Fibroblast of skin of scalp (primary cell): ENCODE results near the gene SELENON.

Experiments used
- DNase-seq: peaks from one replicate; pipeline ENCODE4 v3.0.0-alpha.2; 2013

The SELENON gene

DNA sequence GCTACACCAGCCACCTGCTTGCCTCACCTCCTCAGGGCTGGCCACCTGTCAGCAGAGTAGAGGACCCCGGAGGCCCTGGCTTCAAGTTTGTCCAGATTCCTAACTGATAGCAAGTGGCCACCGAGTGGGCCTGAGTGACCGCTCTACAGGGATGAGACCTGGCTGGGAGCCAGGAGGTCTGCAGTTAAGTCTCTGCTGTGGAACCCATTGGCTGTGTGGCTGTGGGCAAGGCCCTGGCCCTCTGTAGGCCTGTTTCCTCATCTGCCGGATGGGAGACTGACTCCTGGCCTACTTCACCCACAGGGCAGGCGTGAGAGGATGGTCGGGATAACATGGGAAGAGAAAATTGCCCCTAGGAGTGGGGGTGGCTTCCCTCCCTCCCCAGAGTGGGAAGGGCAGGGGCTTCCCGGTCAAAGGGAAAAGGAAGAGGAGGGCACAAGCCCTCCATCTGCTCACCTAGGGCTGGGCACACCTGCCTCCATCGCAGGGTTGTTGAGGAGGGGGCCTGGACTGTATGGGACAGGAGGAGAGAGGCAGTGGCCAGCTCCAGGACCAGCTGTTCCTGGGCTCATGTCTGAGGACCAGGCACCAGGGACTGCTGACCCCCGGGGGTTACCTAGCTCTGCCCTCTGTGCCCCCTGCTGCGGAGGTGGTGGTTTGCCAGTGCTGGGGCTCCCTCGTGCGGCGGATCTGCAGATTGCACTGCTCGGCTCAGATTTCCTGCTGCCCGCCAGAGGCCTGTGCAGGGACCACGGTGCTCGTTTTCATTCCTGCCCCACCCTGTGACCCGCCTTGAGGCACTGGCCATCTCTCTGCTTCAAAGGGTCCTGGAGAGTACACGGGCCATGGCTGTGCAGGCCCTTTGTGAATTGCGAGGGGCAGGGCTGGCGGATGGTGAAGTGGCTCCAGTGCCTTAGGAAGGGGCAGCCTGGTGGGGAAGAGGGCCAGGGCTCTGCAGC is 10.6 kb downstream of the SELENON start:
- DNase-seq, result peak; percentile 47

DNA sequence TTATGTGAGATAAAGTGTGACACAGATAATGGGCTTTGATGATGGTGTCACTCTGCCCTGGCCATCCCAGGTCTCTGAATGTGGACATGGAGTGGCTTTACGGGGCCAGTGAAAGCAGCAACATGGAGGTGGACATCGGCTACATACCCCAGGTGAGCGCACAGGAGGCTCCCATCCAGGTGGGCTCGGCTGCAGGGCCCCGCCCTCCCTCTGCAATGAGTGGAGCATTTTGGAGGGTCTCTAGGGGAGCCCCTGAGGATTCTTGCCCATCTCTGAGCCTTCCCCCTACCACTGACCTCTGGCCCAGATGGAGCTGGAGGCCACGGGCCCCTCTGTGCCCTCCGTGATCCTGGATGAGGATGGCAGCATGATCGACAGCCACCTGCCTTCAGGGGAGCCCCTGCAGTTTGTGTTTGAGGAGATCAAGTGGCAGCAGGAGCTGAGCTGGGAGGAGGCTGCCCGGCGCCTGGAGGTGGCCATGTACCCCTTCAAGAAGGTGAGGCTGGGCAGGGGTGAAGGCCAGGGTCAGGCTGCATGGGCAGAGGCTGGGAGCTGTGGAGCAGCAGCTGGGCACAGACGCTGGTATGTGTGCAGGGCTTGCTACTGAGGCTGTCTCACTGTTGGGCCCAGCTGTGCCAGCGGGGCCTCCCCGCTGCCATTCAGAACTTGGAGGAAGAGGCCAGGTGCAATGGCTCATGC is 11.5 kb downstream of the SELENON start:
- DNase-seq, result no peak

DNA sequence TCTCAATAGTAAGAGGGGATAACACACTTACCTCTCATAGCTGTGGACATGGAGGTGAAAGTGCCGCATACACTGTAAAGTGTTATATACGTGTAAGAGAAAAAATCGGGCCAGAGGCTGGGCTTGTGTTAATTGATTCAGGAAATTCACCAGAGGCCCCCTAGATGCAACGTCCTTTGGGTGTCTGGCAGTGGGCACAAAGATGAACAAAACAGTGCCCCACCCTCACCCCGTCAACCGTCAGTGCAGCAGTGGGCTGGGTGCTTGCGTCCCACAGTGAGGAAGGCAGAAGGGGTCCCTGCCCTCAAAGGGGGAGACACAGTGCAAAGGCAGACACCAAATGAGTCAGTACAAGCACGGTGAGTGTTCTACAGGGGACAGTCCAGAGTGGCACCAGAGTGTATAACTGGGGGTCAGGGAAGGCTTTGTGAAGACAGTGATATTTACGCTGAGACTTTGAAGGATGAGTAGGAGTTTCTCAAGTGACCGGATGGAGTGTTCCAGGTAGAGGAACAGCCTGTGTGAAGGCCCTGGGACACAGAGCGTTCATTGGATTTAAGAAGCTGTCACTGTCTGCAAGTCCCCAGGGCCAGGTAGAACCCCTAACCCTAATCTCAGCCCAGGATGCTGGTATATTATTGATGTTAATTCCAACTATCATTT is 13.2 kb downstream of the SELENON start:
- DNase-seq, result no peak

DNA sequence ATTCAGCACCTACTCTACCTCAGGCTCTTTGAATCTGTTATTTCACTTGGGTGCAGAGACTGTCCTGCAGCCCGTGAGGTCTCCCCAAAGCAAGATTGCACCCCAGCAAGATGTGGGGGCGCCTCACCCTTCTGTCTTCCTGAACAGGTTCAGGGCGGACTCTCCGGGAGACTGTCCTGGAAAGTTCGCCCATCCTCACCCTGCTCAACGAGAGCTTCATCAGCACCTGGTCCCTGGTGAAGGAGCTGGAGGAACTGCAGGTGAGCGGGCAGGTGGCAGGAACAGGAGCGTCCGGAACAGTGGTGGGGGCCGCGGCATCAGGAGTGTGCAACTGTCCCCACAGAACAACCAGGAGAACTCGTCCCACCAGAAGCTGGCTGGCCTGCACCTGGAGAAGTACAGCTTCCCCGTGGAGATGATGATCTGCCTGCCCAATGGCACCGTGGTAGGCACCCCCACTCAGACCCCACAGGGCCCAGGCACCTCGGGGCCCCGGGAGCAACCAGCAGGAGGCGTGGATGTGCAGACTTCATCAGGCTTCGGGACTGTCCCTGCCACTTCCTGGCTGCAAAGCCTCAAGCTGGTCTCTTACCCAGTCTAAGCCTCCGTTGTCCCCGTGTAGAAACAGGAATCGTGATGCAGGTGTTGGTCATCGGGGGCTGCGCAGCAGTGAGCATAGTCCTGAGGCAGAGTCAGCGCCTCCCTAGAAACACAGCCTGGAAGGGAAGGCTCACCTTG is 13.9 kb downstream of the SELENON start:
- no peak for DNase-seq

DNA sequence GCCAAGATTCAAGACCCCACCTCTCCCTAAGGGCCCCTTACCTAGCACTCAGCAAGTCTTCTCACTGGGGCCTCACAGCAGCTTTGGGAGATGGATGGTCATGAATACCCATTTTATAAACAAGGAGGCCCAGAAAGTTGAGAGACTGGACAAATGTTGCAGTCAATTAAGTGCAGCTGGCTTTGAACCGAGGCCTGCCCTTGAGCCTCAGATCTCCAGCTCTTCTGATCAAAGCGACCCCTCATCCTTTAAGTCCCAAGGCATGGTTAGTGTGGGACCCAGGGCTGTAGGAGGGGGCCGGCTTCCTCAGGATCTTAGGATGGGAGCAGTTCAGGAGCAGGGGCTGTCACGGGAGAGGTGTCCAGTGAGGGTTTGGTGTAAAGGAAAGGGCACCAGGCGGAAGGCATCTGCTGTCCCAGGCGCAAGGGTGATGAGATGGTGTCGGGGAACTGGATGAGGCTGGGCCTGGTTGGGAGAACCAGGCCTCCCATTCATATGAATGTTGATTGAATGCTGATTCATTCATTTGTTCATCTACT is 14.6 kb downstream of the SELENON start:
- DNase-seq, result no peak

DNA sequence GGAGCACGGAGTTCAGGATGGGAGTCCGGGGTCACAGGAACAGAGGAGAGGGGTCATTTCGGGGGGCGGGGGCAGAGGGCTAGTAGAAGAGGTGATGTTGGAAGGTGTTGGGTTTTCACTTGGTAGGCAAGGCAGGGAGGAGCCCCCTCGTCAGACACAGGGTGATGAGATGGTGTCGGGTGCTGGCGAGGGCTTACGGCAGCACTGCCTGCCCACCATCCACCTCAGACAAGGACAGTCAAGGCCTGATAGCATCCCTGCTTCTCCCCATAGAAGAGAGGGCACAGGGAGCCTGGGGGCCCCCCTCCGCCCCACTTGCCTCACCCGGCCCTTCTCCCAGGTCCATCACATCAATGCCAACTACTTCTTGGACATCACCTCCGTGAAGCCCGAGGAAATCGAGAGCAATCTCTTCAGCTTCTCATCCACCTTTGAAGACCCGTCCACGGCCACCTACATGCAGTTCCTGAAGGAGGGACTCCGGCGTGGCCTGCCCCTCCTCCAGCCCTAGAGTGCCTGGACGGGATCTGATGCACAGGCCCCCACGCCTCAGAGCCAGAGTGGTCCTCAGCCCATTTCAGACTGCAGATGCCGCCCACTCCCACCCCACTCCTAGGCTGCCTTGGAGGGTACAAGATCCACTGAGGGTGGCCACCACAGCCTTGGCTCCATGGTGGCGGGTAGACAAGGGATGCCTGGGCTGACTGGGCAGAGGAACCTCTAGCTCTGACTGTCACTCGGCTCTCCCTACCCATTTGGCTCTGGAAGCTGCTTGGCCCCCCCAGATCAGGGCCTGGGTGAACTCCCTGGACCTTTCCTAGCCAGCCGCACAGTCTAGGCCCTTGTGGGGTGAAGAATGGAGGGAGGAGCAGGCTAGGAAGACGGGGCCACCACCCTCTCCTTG is 15.5 kb downstream of the SELENON start:
- DNase-seq, result no peak

DNA sequence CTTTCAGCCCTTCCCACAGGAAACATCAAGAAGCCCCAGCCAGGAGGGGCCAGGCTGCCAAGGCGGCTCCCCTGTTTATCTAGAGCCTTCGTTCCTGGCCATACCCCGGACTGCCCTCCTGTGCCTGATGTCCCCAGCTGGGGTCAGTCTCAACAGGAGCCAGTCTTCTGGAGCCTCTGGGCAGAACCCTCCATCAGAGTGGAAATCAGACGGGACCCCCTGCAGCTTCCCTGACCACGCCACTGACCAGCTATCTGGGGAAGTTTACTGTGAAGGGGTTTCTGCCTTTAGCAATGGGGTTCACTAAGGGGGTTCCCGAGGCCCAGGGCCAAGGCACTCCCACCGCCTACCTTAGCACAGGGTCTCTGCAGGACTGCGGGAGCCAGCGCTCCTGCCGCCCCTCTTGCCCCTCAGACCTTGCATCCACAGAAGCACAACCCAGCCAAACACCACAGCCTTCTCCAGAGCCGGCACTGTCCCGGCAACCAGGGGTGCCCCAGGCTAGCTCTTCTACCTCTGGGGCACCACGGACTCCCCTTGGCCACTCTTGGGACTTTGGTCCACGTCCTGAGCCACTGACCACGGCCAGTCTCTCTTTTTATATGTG is 16.2 kb downstream of the SELENON start:
- DNase-seq, result no peak

DNA sequence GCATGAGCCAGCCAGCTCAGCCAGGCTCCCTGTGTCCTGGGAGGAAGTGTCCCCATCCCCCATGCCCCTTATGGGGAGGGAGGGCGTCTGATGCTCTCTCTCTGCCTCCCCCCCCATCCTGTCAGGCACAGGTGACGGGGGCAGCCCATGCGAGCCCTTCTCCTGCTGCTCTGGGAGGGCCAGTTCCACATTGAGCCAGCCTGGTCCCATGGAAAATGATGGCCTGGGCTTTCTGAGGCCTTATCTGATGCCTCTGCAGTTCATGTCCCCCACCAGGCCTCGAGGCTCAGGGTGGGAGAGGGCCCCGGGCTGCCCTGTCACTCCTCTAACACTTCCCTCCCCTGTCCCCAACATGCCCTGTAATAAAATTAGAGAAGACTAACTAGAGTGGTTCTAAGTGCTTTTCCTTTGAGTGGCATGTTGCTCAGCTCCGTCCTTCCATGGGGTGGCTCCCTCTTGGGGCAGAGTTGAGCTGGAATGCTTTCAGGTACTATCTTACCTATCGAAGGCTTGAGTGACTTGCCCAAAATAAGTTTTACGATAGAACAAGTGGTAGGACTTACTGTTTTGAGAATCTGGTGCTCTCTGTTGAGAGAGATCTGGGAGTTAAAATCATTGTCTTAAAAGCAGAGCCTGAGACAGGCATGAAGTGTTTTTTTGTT is 18.0 kb downstream of the SELENON start:
- no peak for DNase-seq

DNA sequence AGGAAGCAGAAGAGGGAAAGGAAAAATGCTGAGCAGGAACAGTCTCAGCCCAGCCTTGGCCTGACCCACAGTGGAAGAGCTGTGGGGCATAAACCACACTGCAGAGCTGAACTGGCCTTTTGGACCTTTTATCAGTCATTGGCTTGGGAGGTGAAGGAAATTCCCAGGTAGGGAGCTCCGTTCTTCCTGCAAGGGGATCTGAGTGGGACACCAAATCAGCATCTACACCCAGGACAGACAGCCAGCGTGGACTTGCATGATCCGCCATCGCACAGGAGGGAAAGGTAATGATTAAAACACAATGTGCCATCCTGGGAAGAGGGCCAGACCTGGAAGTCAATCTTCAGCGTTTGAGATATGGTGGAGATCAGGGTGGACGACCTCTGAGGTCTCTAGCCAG is 18.6 kb downstream of the SELENON start:
- no peak for DNase-seq

DNA sequence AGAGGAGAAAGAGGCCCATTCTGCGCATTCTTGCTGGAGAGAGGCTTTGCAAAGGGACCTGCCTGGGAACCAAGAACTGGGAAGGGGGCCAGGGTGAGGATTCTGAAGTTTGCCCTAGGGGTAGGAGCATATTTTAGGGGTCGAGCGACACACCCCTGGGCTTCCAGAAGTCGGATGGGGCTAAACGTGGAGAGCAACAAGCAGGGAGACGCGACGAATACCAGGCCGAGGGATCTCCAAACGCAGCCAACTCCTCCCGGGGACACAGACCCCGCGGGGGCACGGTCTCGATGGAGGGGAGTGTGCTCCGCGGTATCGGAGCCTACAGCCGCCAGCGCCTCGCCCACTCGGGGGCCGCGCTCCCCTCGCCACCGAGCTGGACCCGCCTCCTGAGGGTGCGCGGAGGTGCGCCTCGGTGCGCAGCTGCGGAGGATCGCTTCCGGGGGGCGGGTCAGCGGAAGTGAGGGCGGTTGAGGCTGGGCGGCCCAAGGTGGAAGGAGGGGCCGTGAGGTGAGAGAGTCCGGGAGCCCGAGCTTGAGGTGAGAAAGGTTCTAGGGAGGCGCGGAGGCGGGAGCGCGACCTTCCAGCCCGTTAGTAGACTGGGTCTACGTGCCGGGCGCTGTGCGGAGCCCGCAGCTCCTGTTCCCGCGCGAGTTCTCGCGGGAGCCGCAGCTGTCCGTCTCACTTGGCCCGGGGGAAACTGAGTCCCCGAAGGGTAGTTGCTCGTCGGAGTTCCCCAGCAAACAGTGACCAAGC is 19.7 kb downstream of the SELENON start, which contains the start of gene MTFR1L:
Gene MTFR1L, plus strand, starts transcription at position 464 of the 756 bp plus-strand sequence. CDS start 3,151 bp downstream, outside the sequence.
- DNase-seq, result peak; percentile 71

DNA sequence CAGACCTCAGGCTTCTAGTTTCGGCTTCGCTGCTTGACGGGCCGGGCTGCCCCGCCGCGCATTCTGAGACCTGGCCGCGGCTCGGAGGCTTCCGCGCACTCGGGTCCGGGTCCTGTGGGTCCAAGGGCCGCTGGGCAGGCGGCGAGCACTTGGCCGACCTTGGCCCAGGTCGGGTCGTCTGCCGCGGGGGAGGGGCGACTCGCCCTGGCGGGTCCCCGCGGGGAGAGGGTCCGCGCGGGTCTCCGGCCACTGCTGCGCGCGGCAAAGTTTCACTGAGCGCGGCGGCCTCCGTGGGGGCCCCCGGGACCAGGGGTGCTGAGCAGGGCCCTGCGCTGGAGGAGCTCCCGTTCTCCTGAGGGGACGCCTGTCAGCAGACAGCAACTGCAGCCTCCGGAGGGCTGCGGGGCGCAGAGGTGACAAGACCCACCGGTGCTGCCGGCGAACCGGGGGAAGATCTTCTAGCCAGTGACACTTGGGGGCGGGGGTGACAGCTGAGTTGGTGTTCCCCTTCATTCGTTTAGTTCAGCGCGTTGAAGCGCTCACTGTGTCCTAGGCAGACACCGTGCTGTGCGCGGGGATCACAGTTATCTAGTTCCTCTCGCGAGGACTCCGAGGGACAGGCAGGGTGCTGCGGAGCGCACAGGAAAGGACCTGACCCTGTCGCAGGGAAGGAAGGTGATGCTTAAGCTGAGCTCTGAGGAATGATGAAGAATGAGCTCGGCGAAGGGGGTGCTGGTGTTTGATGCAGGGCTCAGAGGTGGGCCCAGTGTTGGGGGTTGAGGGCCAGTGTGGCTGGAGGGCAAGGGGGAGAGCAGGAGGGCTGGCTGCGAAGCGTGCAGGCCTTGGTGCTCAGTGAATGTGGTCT is 20.5 kb downstream of the SELENON start:
- peak; percentile 62 for DNase-seq

DNA sequence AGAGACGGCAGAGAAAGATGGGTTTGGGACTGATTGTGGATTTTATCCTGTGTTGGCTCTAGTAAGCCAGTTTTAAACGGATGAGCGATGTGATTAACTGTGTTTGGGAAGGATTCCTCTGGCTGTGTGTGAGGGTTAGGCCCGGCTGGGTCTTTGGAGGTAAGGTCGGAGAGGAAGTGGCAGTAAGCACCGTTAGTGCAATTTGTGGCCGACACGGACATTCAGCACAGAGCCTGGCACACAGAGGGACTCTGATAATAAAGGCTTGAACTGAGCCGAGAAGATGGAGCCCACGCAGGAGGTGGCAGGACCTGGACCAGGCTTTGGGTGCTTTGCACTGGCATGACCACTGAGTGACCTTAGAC is 21.1 kb downstream of the SELENON start:
- no peak for DNase-seq

DNA sequence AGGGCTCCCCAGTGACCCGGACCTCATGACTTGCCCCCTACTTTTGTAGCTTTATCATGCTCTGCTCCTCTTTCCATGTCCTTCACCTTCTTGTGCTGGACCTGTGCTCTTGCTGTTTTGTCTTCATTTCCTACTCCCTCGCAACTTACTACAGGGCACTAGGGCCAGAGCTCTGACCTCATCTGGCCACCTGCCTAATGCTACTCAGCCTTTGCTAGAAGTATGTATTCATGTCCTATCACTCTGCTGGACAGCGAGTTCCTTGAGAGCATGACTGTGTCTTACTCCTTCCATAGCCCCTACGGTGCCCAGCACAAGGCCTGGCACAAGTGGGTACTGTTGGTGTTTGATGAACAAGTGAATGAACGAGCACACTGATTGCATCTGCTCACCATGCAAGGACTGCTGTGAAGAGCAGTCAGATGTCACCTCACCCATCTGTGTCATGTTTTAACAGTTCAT is 21.7 kb downstream of the SELENON start:
- no peak for DNase-seq

DNA sequence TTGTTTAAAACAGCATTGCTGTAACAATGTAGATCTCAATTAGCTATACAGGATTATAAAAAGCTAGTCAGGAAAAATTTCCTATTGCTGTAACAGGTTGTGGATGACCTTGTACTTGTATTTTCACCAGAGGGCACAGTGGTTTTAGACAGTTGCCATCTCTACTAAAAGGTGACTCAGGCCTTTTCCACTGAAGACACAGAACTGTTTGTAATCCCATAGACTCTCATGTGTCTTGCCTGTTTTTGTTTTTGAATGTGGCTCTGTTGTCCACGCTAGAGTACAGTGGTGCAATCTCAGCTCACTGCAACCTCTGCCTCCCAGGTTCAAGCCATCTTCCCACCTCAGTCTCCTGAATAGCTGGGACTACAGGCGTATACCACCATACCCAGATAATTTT is 25.6 kb downstream of the SELENON start:
- DNase-seq, result no peak

DNA sequence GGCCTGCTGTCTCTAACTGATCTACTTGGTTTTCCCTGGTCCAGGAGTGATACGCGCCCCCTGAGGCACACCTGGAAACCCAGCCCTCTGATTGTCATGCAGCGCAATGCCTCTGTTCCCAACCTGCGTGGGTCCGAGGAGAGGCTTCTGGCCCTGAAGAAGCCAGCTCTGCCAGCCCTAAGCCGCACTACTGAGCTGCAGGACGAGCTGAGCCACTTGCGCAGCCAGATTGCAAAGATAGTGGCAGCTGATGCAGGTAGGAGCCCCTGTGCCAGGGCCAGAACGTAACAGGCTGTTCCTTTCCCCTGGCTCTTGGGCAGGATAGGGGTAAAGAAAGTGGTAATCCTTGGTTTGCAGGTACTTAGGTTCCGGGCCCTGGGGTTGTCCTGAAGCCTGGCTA is 26.6 kb downstream of the SELENON start:
- DNase-seq, result no peak

DNA sequence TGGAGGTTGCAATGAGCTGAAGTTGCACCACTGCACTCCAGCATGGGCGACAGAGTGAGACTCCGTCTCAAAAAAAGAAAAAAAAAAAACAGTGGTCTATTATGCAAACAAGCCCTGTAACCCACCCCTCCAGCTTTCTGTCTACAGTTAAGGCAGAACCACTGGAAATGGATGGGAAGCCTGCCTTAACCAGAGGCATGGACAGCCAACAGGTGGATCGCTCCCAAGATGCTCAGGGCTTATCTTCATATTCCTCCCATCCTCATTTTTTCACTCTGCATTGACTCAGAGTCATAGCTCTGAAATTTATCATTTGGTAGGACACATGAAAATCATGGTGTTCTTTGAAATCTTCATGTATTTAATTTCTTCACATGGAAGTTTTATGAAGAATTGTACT is 28.5 kb downstream of the SELENON start:
- DNase-seq, result no peak

DNA sequence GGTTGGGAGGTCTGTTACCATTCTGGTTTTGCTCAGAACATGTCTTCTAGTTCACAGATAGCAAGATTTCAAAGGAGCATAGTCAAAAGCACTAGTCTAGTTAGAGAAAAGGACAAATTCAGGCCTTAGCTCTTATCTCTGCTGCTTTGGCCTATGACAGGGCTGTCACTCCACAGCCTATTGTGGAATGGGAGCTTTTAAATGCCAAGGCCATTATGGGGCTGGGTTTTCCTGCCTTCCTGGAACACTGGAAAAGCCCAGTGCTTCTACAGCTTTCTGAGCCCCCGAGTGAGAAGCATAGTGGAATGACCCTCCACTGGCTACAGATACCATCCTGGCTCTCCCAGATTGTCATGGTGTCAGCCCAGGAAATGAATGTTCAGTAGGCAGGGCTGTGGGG is 29.1 kb downstream of the SELENON start:
- DNase-seq, result no peak

DNA sequence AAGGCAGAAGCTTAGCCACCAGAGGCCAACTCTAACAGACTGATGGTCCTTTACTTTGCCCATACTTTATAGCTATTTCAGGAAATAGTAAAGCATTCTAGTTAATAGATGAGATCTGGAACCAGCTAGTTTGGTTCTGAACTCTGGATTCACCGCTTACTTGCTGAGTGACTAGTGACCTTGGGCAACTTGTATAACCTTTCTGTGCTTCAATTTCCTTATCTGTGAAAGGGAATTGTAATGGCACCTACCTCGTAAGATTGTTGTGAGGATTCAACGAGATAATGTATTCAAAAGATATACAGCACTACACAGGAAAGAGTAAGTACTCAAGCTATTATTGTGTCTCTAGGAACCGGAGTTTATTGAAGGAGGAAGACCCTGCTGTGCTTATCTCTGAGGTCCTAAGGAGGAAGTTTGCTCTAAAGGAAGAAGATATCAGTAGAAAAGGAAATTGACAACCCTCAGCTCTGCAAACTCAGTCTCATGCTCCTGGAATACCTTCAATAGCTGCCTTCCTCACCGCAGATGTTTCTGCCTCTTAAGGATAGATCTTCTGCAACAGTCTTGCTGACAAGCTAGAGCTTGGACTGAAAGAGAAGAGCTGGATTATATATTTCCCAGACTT is 31.7 kb downstream of the SELENON start:
- no peak for DNase-seq
